T-cell (primary cell): ENCODE data around the gene STK32B. TPM values are rescaled to one million over a fixed set of nuclear protein-coding genes. Genes with fewer than 3 reads are reported as not detected.

Experiments
- ATAC-seq, 4 experiments: fragments of 200-7000 bp in 3 of 4; fragments of 150-1000 bp in 1 of 4; cut with Tn5 transposase; replicated peaks in 1 of 4; 1 replicate in 3 of 4; 2 replicates in 1 of 4; pipeline ENCODE4 v1.10.0; 2021; ENCODE audit warnings: moderate library complexity in 3 of 4, mild to moderate bottlenecking in 2 of 4, moderate number of reproducible peaks in 1 of 4
- CTCF ChIA-PET, 2 donors: fragments of 300-600 bp; sonication (Branson Sonifier 250); formaldehyde crosslinking; loops; one replicate each; lab custom pipeline; 2022; ENCODE audit warnings: antibody characterized with exemption in 2 of 2; lab: Charles Lee
- POLR2A ChIA-PET, 2 donors: fragments of 300-600 bp; sonication (Branson Sonifier 250); formaldehyde crosslinking; loops; one replicate each; lab custom pipeline; 2022; ENCODE audit warnings: antibody characterized with exemption in 2 of 2; lab: Charles Lee
- DNase-seq, 35 experiments: peaks; one replicate each; pipeline versions ENCODE4 v3.0.0 to v3.0.0-alpha.2; 2013 to 2023
- H3K27ac ChIP-seq: one replicate; pipeline ENCODE4 v1.5.1; 2013; ENCODE audit warnings: low read length
- H3K27me3 ChIP-seq, 2 experiments: replicated peaks in 1 of 2; 1 replicate in 1 of 2; 2 replicates in 1 of 2; pipeline versions ENCODE4 v1.6.1 to v1.7.0; 2013; ENCODE audit warnings: low read length in 1 of 2, mixed read lengths in 1 of 2; ENCODE audit not compliant: control insufficient read depth in 2 of 2, insufficient read depth in 2 of 2; ENCODE audit errors: extremely low read depth in 1 of 2
- H3K36me3 ChIP-seq, 2 donors: 1 replicate in 1 of 2; 2 replicates in 1 of 2; pipeline versions ENCODE4 v1.6.1 to v1.7.0; 2013; ENCODE audit warnings: low read length in 1 of 2; ENCODE audit not compliant: control insufficient read depth in 2 of 2, insufficient read depth in 1 of 2; ENCODE audit errors: extremely low read depth in 1 of 2
- H3K4me1 ChIP-seq, 2 experiments: 1 replicate in 1 of 2; 2 replicates in 1 of 2; pipeline versions ENCODE4 v1.6.1 to v1.7.0; 2013; ENCODE audit warnings: low read length in 2 of 2, mixed read lengths in 1 of 2; ENCODE audit not compliant: insufficient read depth in 2 of 2, control insufficient read depth in 1 of 2; ENCODE audit errors: extremely low read depth in 1 of 2
- H3K4me3 ChIP-seq, 2 donors: 1 replicate in 1 of 2; 2 replicates in 1 of 2; pipeline versions ENCODE4 v1.5.1 to v1.7.0; 2013; ENCODE audit warnings: mild to moderate bottlenecking in 2 of 2, low read length in 1 of 2, moderate library complexity in 1 of 2; ENCODE audit not compliant: control insufficient read depth in 1 of 2; ENCODE audit errors: extremely low read depth in 1 of 2
- H3K9me3 ChIP-seq: 2 replicates; pipeline ENCODE4 v1.7.0; 2013
- H3K27ac Mint-ChIP-seq, 2 donors: one replicate each; pipeline ENCODE4 v1.8.0; 2020 to 2021; ENCODE audit warnings: mild to moderate bottlenecking in 2 of 2, mixed read lengths in 2 of 2
- H3K27me3 Mint-ChIP-seq, 2 donors: one replicate each; pipeline ENCODE4 v1.8.0; 2021 to 2022; ENCODE audit warnings: mixed read lengths in 2 of 2
- H3K36me3 Mint-ChIP-seq: one replicate; pipeline ENCODE4 v1.8.0; 2021; ENCODE audit warnings: mixed read lengths
- H3K4me1 Mint-ChIP-seq, 3 donors: one replicate each; pipeline ENCODE4 v1.8.0; 2020 to 2022; ENCODE audit warnings: mixed read lengths in 3 of 3, mild to moderate bottlenecking in 1 of 3
- H3K4me3 Mint-ChIP-seq, 3 donors: one replicate each; pipeline ENCODE4 v1.8.0; 2020 to 2022; ENCODE audit warnings: mild to moderate bottlenecking in 3 of 3, mixed read lengths in 3 of 3, moderate library complexity in 3 of 3
- H3K9me3 Mint-ChIP-seq, 3 donors: one replicate each; pipeline ENCODE4 v1.8.0; 2020 to 2022; ENCODE audit warnings: mixed read lengths in 3 of 3
- WGBS: methylation state at CpG from one replicate; pipeline ENCODE4 v1.1.5; 2013; ENCODE audit warnings: missing lambda C conversion rate; ENCODE audit not compliant: insufficient coverage; 5-methylcytosine and 5-hydroxymethylcytosine counted together
- total RNA-seq, 35 experiments: library from RNA in 6 of 35; stranded (reverse) in 6 of 35; fragments of 120-200 nt in 1 of 35; gene quantifications; one replicate each; pipeline versions ENCODE4 v1.2.1 to v1.2.4 and lab custom pipeline; 2013 to 2026

The STK32B gene
- total RNA-seq, 5 donors from 2014 or later (not counting 1 experiment from before 2014, with no cell fraction given), result 0.12 to 0.20 (median 0.15) TPM; not detected in 2

DNA sequence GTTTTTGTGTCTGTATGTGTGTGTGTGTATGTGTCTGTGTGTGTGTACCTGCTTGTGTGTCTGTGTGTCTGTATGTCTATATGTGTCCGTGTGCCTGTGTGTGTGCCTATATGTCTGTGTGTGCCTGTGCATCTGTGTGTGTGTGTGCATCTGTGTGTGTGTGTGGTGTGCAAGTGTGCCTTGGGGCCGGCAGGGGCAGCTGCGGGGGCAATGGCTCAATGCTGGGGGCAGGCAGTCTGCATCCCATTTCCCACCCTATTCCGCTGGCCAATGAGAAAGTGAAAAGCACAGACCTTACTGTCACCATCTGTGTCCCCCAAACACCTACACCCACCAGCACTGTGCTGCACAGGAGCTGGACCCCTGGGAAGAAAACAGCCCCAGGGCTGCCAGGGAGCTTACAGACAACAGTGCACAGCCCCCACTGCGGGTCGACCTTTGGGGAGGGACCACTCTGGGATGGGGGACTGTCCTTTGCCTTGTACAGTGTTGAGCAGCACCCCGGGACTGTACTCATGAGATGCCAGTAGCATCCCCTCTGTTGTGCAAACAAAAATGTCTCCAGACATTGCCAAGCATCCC is 411.1 kb downstream of the STK32B start:
- no peaks in the 10 kb centered on the region for H3K4me1 Mint-ChIP-seq
- H3K4me3 ChIP-seq, result no peak overlapping the region

DNA sequence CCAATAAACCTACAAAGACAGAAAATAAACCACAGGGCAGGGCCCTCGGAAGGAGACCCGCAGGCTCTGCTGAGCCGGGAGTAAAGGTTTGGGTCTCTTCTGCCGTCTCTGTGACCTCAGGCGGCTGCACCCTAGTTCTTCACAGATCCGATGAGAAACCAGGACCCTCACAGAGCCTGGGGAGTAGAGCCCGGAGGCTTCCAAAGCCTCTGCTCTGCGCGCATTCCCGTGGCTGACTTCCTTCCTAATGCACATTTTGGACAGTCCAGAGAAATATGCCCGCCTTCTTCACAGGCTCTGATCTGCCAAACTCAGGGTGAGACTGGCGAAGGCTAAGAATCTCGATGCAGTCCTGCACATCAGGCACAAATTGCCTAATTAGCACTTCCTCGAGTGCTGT is 411.6 kb downstream of the STK32B start:
- no peak overlapping the region for H3K4me3 ChIP-seq
- peaks cover 0 to 5% of the 10 kb centered on the region in 2 experiments for H3K27me3 ChIP-seq
- H3K27ac ChIP-seq, result no peak overlapping the region
- Mint-ChIP-seq H3K4me1 (no peaks in the 10 kb centered on the region), H3K9me3 (no peaks in the 10 kb centered on the region), H3K27ac (no peak overlapping the region), H3K27me3 (no peaks in the 10 kb centered on the region), H3K36me3 (no peaks in the 10 kb centered on the region), H3K4me3 (no peak overlapping the region)
- ChIA-PET CTCF (no interaction called here), POLR2A (no interaction called here)
- WGBS, result 85% methylated on average over 13 of the region's 14 CpGs
- ATAC-seq (no peak), DNase-seq (no peak)
- no peaks in the 10 kb centered on the region for H3K9me3 ChIP-seq
- no peaks in the 10 kb centered on the region for H3K4me1 ChIP-seq
- H3K36me3 ChIP-seq, result no peaks in the 10 kb centered on the region

More for the DNA sequence above, 411.1 kb downstream of the STK32B start:
- Mint-ChIP-seq H3K27ac (no peak overlapping the region), H3K27me3 (no peaks in the 10 kb centered on the region), H3K4me3 (no peak overlapping the region), H3K36me3 (no peaks in the 10 kb centered on the region), H3K9me3 (no peaks in the 10 kb centered on the region)
- DNase-seq (no peak), ATAC-seq (no peak)
- Histone ChIP-seq H3K27ac (no peak overlapping the region), H3K4me1 (no peaks in the 10 kb centered on the region), H3K9me3 (no peaks in the 10 kb centered on the region), H3K36me3 (no peaks in the 10 kb centered on the region), H3K27me3 (peaks cover 0 to 5% of the 10 kb centered on the region in 2 experiments)
- CTCF ChIA-PET, result no interaction called here
- POLR2A ChIA-PET, result no interaction called here
- 57% methylated on average over 3 of the region's 7 CpGs for WGBS

DNA sequence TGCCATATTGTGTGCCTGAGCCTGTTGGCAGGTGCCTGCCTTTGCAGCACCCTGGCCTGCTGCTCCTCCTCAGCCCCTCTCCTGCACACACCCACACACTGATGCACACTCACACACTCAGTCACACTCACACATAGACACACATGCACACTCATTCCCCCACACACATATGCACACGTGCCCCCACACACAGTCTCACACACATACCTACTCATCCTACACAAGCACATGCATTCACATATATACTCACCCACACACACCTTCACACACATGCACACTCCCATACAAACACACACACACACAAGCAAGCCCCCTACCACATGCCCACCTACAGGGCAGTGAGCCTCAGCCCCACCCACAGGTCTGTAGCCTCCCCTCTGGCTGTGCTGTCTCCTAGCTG is 412.1 kb downstream of the STK32B start:
- Mint-ChIP-seq H3K4me3 (no peak overlapping the region), H3K27ac (no peak overlapping the region), H3K27me3 (no peaks in the 10 kb centered on the region), H3K4me1 (no peaks in the 10 kb centered on the region), H3K9me3 (no peaks in the 10 kb centered on the region), H3K36me3 (no peaks in the 10 kb centered on the region)
- POLR2A ChIA-PET, result no interaction called here
- Histone ChIP-seq H3K9me3 (no peaks in the 10 kb centered on the region), H3K36me3 (no peaks in the 10 kb centered on the region), H3K4me1 (no peaks in the 10 kb centered on the region), H3K27me3 (peaks cover 0 to 5% of the 10 kb centered on the region in 2 experiments), H3K4me3 (no peak overlapping the region), H3K27ac (no peak overlapping the region)
- CTCF ChIA-PET, result no interaction called here
- ATAC-seq, result no peak
- DNase-seq, result no peak
- 93% methylated on average over 1 of the region's 1 CpG for WGBS

DNA sequence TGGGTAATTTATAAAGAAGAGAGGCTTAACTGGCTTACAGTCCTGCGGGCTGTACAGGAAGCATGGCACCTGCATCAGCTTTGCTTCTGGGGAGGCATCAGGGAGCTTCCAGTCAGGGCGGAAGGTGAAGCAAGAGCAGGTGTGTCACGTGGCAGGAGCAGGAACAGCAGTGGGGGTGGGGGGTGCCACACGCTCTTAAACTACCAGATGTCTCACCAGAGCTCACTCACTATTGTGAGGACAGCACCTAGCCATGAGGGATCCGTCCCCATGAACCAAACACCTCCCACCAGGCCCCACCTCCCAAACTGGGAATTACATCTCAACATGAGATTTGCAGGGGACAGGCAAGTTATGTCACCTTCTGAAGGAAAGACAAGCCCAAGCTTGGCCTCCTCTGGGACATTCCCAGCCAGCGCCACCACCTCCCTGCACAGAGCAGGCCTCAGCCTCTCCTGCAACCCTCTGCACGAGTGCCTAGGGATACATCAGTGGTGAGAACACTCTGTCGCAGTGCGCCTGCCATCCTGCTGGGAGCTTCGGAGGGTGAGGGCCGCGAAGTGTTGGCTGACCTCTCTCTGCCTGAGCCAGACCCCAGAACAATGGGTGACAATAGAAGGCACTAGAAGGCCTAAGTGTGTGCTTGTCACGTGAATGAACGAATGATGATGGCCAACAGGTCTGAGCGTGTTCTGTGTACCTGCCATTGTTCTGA is 412.8 kb downstream of the STK32B start:
- H3K27ac ChIP-seq, result no peak overlapping the region
- DNase-seq, result no peak
- Mint-ChIP-seq H3K27me3 (no peaks in the 10 kb centered on the region), H3K36me3 (no peaks in the 10 kb centered on the region), H3K9me3 (no peaks in the 10 kb centered on the region), H3K27ac (no peak overlapping the region), H3K4me1 (no peaks in the 10 kb centered on the region), H3K4me3 (no peak overlapping the region)
- peaks cover 0 to 5% of the 10 kb centered on the region in 2 experiments for H3K27me3 ChIP-seq
- ChIA-PET CTCF (no interaction called here), POLR2A (no interaction called here)
- no peak for ATAC-seq
- WGBS, result 87% methylated on average over 10 of the region's 15 CpGs
- H3K4me3 ChIP-seq, result no peak overlapping the region
- H3K9me3 ChIP-seq, result no peaks in the 10 kb centered on the region
- no peaks in the 10 kb centered on the region for H3K36me3 ChIP-seq
- no peaks in the 10 kb centered on the region for H3K4me1 ChIP-seq

DNA sequence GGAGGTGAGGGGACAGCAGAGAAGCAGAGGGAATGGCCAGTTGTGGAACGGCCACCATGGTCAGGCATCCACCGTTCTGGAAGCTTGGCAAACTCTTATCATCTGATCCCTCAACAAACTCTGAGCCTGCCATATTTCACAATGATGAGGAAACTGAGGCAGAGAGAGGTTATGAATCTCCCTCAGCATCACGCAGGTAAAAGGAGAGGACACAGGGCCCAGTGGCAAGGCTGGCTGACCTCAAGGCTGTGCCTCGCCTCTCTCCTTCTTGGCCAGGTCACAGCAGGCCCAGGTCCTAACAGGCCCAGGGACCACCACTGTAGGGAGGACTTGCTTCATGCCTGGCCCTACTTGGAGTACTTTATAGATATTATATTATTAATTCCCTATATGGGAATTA is 414.2 kb downstream of the STK32B start:
- POLR2A ChIA-PET, result no interaction called here
- WGBS, result no CpG with 5 or more reads among the region's 4 CpGs
- no peaks in the 10 kb centered on the region for H3K36me3 Mint-ChIP-seq
- no peaks in the 10 kb centered on the region for H3K36me3 ChIP-seq
- ATAC-seq (no peak), DNase-seq (no peak)
- peaks cover 0 to 5% of the 10 kb centered on the region in 2 experiments for H3K27me3 ChIP-seq
- no peak overlapping the region for H3K27ac ChIP-seq
- H3K4me3 Mint-ChIP-seq, result no peak overlapping the region
- no peaks in the 10 kb centered on the region for H3K4me1 ChIP-seq
- H3K27me3 Mint-ChIP-seq, result no peaks in the 10 kb centered on the region
- no peaks in the 10 kb centered on the region for H3K9me3 ChIP-seq
- CTCF ChIA-PET, result no interaction called here
- no peaks in the 10 kb centered on the region for H3K9me3 Mint-ChIP-seq
- no peaks in the 10 kb centered on the region for H3K4me1 Mint-ChIP-seq
- no peak overlapping the region for H3K4me3 ChIP-seq
- no peak overlapping the region for H3K27ac Mint-ChIP-seq

DNA sequence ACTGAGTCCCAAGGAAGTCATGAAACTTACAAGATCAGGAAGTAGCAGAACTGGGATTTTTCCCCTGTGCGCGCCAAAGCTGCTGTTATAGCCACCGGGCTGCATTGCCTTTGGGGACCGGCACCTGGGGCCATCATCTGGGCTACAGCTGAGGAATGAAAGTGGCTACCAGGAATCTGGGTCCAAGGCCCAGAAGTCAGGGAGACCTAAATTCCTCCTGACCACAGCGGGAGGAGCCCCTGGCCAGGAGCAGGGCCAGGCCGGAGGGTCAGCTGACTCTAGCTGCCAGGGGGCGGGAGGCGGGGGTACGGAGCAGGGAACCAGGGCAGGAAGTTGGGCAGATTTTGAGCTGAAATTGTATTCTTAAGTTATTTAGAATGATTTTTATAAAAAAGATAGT is 414.7 kb downstream of the STK32B start:
- Histone ChIP-seq H3K36me3 (no peaks in the 10 kb centered on the region), H3K27ac (no peak overlapping the region), H3K27me3 (peaks cover 0 to 5% of the 10 kb centered on the region in 2 experiments), H3K4me3 (no peak overlapping the region), H3K9me3 (no peaks in the 10 kb centered on the region), H3K4me1 (no peaks in the 10 kb centered on the region)
- ATAC-seq, result no peak
- H3K4me3 Mint-ChIP-seq, result no peak overlapping the region
- no peaks in the 10 kb centered on the region for H3K27me3 Mint-ChIP-seq
- POLR2A ChIA-PET, result no interaction called here
- H3K36me3 Mint-ChIP-seq, result no peaks in the 10 kb centered on the region
- CTCF ChIA-PET, result no interaction called here
- 72% methylated on average over 6 of the region's 9 CpGs for WGBS
- no peak for DNase-seq
- H3K4me1 Mint-ChIP-seq, result no peaks in the 10 kb centered on the region
- H3K9me3 Mint-ChIP-seq, result no peaks in the 10 kb centered on the region
- no peak overlapping the region for H3K27ac Mint-ChIP-seq
